Measurements from ENCODE around the gene LYSMD2.
"Not testable (repeated sequence)": the region's sequence is repeated elsewhere in the genome, so short reads cannot be mapped to it uniquely, and the experiment has no call there.

LYSMD2 gene

GRCh38 chr15:51737522-51738305 lies at the start of gene LYSMD2:
LYSMD2 (minus strand) TSS chr15:51737655; CDS start chr15:51737622, 33 bp downstream.
- DNase-seq, result peak; percentile 51 to 63

- DNase-seq, result not testable (repeated sequence)
Measured at GRCh38 chr15:51787130-51787529, 49.7 kb upstream of the LYSMD2 start.

GRCh38 chr15:51783967-51784366 lies 46.5 kb upstream of the LYSMD2 start:
- DNase-seq, result no peak

GRCh38 chr15:51782357-51782896 lies 45.0 kb upstream of the LYSMD2 start:
- DNase-seq, result no peak

GRCh38 chr15:51781506-51781905 lies 44.1 kb upstream of the LYSMD2 start:
- no peak for DNase-seq

GRCh38 chr15:51780636-51781035 lies 43.2 kb upstream of the LYSMD2 start:
- no peak for DNase-seq

- DNase-seq, result peak; percentile 69 to 74
Measured at GRCh38 chr15:51776952-51777569, 39.6 kb upstream of the LYSMD2 start.

- peak; percentile 47 to 64 for DNase-seq
Measured at GRCh38 chr15:51775967-51776816, 38.7 kb upstream of the LYSMD2 start.

GRCh38 chr15:51774916-51775315 lies 37.5 kb upstream of the LYSMD2 start:
- DNase-seq, result no peak

GRCh38 chr15:51771773-51772172 lies 34.3 kb upstream of the LYSMD2 start:
- no peak for DNase-seq

- no peak for DNase-seq
Measured at GRCh38 chr15:51770902-51771301, 33.4 kb upstream of the LYSMD2 start.

GRCh38 chr15:51768018-51768417 lies 30.6 kb upstream of the LYSMD2 start:
- peak; percentile 16 to 23 for DNase-seq

GRCh38 chr15:51766341-51766740 lies 28.9 kb upstream of the LYSMD2 start:
- DNase-seq, result no peak

GRCh38 chr15:51765751-51766150 lies 28.3 kb upstream of the LYSMD2 start:
- no peak for DNase-seq

- DNase-seq, result no peak
Measured at GRCh38 chr15:51760805-51761204, 23.4 kb upstream of the LYSMD2 start.

GRCh38 chr15:51759557-51760070 lies 22.2 kb upstream of the LYSMD2 start:
- no peak for DNase-seq

GRCh38 chr15:51758645-51759044 lies 21.2 kb upstream of the LYSMD2 start:
- no peak for DNase-seq

GRCh38 chr15:51757450-51757849 lies 20.0 kb upstream of the LYSMD2 start:
- no peak for DNase-seq

GRCh38 chr15:51756482-51756881 lies 19.0 kb upstream of the LYSMD2 start:
- DNase-seq, result no peak

- DNase-seq, result no peak
Measured at GRCh38 chr15:51755790-51756189, 18.3 kb upstream of the LYSMD2 start.

- no peak for DNase-seq
Measured at GRCh38 chr15:51754267-51754666, 16.8 kb upstream of the LYSMD2 start.

- DNase-seq, result no peak
Measured at GRCh38 chr15:51752888-51753287, 15.4 kb upstream of the LYSMD2 start.
